Kidney epithelial cell (primary cell): ENCODE data around the gene GTF2E1. TPM values are rescaled to one million over a fixed set of nuclear protein-coding genes. Genes with fewer than 3 reads are reported as not detected.

Source experiments
- DNase-seq: peaks from one replicate; pipeline ENCODE4 v3.0.0-alpha.2; 2010; ENCODE audit warnings: low read depth
- H3K27me3 ChIP-seq: 2 replicates; pipeline ENCODE4 v1.6.0; 2011; ENCODE audit warnings: low read length; ENCODE audit not compliant: control insufficient read depth, insufficient read depth
- H3K36me3 ChIP-seq: 2 replicates; pipeline ENCODE4 v1.5.1; 2011; ENCODE audit warnings: low read length; ENCODE audit not compliant: control insufficient read depth, insufficient read depth
- H3K4me3 ChIP-seq: 2 replicates; pipeline ENCODE4 v1.5.1; 2011; ENCODE audit warnings: low read depth, mild to moderate bottlenecking, control low read depth, low read length
- total RNA-seq: library from RNA; depleted of rRNA; stranded (reverse); fragments of >200 nt; gene quantifications from 2 replicates; pipeline ENCODE4 v1.2.3, GENCODE V29; 2015
- TF ChIP-seq, protein P1 (sequence below): IDR thresholded peaks from 2 replicates; pipeline ENCODE4 v1.5.1; 2011; ENCODE audit warnings: mild to moderate bottlenecking, moderate library complexity, low read length, control low read depth, inconsistent platforms; ENCODE audit not compliant: insufficient read depth, poor library complexity, severe bottlenecking

The GTF2E1 gene
- total RNA-seq, 1 donor from 2014 or later: 20.0 TPM

GRCh38 chr3:120797857-120798256 is 55.3 kb downstream of the GTF2E1 start:
- no peaks in the 10 kb centered on the region for H3K36me3 ChIP-seq

DNA sequence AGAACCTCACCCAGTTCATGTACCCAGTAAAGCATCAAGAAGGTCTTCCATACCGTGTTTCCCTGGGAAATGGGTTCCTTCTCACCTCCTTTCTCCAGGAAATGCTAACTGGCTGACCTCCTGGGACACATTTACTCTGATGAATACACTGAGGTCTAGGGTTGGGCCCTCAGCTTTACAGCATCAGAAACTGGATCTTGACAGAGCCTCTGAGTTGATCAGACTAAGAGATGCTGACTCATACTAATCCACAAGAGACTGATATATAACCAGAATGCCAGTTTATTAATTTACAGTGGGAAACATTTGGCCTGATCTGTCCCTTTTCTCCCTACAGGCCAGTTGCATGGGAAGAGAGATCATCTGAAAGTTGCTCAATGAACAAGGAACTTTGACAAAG is 55.8 kb downstream of the GTF2E1 start:
- no peak for DNase-seq
- TF ChIP-seq, protein P1, sequence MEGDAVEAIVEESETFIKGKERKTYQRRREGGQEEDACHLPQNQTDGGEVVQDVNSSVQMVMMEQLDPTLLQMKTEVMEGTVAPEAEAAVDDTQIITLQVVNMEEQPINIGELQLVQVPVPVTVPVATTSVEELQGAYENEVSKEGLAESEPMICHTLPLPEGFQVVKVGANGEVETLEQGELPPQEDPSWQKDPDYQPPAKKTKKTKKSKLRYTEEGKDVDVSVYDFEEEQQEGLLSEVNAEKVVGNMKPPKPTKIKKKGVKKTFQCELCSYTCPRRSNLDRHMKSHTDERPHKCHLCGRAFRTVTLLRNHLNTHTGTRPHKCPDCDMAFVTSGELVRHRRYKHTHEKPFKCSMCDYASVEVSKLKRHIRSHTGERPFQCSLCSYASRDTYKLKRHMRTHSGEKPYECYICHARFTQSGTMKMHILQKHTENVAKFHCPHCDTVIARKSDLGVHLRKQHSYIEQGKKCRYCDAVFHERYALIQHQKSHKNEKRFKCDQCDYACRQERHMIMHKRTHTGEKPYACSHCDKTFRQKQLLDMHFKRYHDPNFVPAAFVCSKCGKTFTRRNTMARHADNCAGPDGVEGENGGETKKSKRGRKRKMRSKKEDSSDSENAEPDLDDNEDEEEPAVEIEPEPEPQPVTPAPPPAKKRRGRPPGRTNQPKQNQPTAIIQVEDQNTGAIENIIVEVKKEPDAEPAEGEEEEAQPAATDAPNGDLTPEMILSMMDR: no peak

More at GRCh38 chr3:120797857-120798256, 55.3 kb downstream of the GTF2E1 start:
- Histone ChIP-seq H3K27me3 (no peaks in the 10 kb centered on the region), H3K4me3 (no peak overlapping the region)
- DNase-seq: no peak
- TF ChIP-seq, protein P1: no peak

GRCh38 chr3:120800625-120801024 is 58.1 kb downstream of the GTF2E1 start:
- TF ChIP-seq, protein P1: no peak
- Histone ChIP-seq H3K27me3 (no peaks in the 10 kb centered on the region), H3K36me3 (no peaks in the 10 kb centered on the region), H3K4me3 (no peak overlapping the region)
- no peak for DNase-seq

More for the DNA sequence above, 55.8 kb downstream of the GTF2E1 start:
- Histone ChIP-seq H3K36me3 (no peaks in the 10 kb centered on the region), H3K4me3 (no peak overlapping the region), H3K27me3 (no peaks in the 10 kb centered on the region)

DNA sequence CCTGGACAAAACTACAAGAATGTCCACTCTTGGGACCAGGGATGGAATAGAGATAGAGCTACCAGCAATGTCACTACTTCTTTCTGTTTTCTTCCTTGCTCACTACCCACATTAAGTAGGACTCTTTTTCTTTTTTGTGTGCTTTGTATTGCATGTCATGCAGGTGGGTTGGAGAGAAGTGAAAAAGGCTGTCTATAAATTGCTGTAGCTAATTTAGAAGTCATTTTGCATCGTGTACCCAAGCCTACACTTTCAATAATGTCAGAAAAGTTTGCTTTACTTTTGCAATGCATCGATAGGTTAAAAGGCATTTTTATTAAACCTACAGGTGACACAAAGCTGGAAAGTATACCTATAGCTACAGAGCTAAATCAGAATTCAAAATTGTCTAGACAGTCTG is 58.9 kb downstream of the GTF2E1 start:
- TF ChIP-seq, protein P1: no peak
- no peaks in the 10 kb centered on the region for H3K36me3 ChIP-seq
- H3K27me3 ChIP-seq: no peaks in the 10 kb centered on the region
- H3K4me3 ChIP-seq: no peak overlapping the region
- DNase-seq: no peak

GRCh38 chr3:120802916-120803315 is 60.4 kb downstream of the GTF2E1 start:
- no peak overlapping the region for H3K4me3 ChIP-seq
- DNase-seq: no peak
- H3K27me3 ChIP-seq: no peaks in the 10 kb centered on the region
- H3K36me3 ChIP-seq: no peaks in the 10 kb centered on the region
- TF ChIP-seq, protein P1: no peak

GRCh38 chr3:120816728-120817127 is 74.2 kb downstream of the GTF2E1 start:
- no peak for DNase-seq
- Histone ChIP-seq H3K27me3 (no peaks in the 10 kb centered on the region), H3K4me3 (no peak overlapping the region), H3K36me3 (no peaks in the 10 kb centered on the region)
- TF ChIP-seq, protein P1: no peak
